ENCODE measurements around the gene ANKIB1.
"Not testable (repeated sequence)": the region's sequence is repeated elsewhere in the genome, so short reads cannot be mapped to it uniquely, and the experiment has no call there.

ANKIB1 gene

DNA sequence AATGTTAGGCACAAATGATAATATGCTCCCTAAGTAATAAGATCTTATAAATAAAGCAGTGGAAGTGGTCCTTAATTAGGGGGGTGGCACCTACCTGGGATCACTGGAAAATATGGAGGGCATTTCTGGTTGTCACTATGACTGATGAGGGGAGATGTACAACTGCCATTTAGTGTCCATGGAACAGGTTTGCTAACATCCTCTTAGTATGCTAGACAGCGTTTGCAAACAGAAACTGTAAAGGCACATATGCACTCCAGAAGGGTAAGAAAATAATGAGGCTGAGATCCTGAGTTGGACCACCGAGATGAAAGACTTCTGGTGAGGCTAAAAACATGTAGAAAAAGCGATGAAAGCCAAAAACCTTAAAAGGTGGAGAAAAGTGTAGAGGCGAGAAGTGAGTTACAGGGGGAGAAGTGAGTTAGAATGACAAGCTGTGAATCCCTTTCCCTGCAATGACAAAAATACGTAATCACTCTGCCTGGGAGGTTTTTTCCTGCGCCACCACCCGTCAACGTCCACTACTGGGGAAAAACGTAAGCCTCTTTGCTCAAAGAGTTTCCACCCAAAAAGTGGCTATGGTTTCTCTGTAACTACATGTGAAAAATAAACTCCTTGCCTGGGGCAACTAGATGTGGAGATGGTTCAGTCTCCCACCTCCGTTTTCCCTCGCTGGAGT is 827 bp upstream of the ANKIB1 start:
- no peaks in the 10 kb centered on the region for H3K27me3 ChIP-seq (ENCODE audit: control insufficient read depth, insufficient read depth, low read length)
- no peaks in the 10 kb centered on the region for H3K9me3 ChIP-seq (replicated peaks; ENCODE audit: low read length)
- peaks cover 23% of the 10 kb centered on the region for H3K4me1 ChIP-seq (ENCODE audit: control insufficient read depth, insufficient read depth, low read length)
- H3K9ac ChIP-seq (ENCODE audit: low read depth, low read length): peak overlapping the region; percentile 90
- peak overlapping the region; percentile 81 for H3K4me3 ChIP-seq (ENCODE audit: low read length)
- H3K36me3 ChIP-seq (ENCODE audit: insufficient read depth, low read length): peaks cover 5% of the 10 kb centered on the region
- peak overlapping the region; percentile 96 for H3K4me2 ChIP-seq (ENCODE audit: low read length)

DNA sequence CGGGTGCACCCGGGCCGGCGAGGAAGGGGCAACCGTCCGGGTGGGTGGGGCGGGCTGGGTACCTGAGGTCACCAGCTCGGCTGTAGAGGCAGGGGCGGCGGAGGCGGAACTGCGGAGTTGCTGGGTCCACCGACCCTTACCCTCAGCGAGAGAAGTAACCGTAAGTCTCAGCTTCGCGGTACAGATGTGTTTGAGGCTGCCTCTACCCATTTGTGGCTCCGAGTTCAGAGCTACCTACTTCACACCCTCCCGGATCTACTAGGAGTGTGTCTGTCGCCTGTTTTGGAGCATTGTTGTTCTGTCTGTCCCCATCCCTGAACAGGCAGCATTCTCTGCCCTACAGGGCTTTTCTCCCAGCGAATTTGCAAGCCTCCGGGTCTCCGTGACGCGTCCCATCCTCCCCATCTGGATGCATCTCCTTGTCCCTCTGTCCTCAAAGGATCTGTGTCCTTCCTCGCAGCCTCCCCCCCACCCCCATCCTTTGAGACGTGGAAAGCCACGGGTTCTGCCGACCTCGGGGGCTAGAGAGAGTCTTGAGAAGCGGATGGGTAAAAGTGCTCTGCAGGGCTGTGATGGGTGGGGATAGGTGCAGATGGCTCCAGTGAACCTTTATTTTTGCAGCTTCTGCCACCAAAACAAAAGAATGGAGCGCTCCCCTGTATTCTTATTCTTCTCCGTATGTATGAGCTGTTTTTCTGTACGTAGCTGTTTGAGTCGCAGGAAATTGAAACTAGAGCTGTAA is 757 bp downstream of the ANKIB1 start:
- Histone ChIP-seq H3K9ac (ENCODE audit: low read depth, low read length) (peak overlapping the region; percentile 90), H3K4me1 (ENCODE audit: control insufficient read depth, insufficient read depth, low read length) (peaks cover 23% of the 10 kb centered on the region), H3K4me2 (ENCODE audit: low read length) (peak overlapping the region; percentile 96), H3K9me3 (replicated peaks; ENCODE audit: low read length) (no peaks in the 10 kb centered on the region), H3K27me3 (ENCODE audit: control insufficient read depth, insufficient read depth, low read length) (no peaks in the 10 kb centered on the region), H3K4me3 (ENCODE audit: low read length) (peak overlapping the region; percentile 81), H3K36me3 (ENCODE audit: insufficient read depth, low read length) (peaks cover 4% of the 10 kb centered on the region)

DNA sequence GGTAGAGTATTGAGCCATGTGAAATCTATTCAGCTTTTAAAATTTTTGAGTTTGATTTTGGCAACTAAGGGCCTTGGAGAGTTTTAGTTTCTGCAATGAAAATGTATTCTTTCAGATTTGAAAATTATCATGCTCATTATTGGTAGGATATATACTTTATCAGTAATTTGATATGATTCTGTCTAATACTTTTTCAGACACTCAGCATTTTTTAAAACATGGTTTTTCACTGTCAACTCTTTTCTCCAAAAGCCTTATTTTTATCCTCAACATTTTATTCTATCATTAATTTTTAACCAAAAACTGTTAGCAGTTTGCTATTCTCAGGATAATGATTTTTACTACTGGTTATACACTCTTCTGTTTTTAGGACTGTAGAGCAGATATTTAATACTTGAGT is 4.8 kb downstream of the ANKIB1 start:
- Histone ChIP-seq H3K9ac (ENCODE audit: low read depth, low read length) (no peak overlapping the region), H3K4me2 (ENCODE audit: low read length) (no peak overlapping the region), H3K36me3 (ENCODE audit: insufficient read depth, low read length) (no peaks in the 10 kb centered on the region), H3K4me1 (ENCODE audit: control insufficient read depth, insufficient read depth, low read length) (peaks cover 18% of the 10 kb centered on the region), H3K9me3 (replicated peaks; ENCODE audit: low read length) (no peaks in the 10 kb centered on the region), H3K27me3 (ENCODE audit: control insufficient read depth, insufficient read depth, low read length) (no peaks in the 10 kb centered on the region), H3K4me3 (ENCODE audit: low read length) (no peak overlapping the region)

DNA sequence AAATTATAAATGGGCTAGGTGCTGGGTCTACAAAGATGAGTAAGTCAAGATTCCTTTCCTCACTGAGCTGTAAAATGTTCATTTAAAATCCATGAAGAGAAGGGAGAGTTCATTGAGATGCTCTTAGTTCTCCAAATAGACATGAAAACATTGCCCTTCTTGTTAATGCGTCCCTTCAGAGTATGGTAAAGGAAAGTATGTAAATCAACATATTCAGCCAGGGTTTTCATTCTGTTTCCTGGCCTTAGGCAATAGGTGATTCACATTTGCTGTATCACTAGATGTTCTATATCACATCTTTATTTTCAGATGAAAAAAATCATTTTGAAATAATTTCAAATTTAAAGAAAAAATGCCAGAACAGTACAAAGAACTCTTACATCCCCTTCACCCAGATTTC is 5.4 kb downstream of the ANKIB1 start:
- H3K27me3 ChIP-seq (ENCODE audit: control insufficient read depth, insufficient read depth, low read length): no peaks in the 10 kb centered on the region
- peaks cover 21% of the 10 kb centered on the region for H3K4me1 ChIP-seq (ENCODE audit: control insufficient read depth, insufficient read depth, low read length)
- H3K36me3 ChIP-seq (ENCODE audit: insufficient read depth, low read length): no peaks in the 10 kb centered on the region
- no peak overlapping the region for H3K4me3 ChIP-seq (ENCODE audit: low read length)
- no peak overlapping the region for H3K4me2 ChIP-seq (ENCODE audit: low read length)
- H3K9me3 ChIP-seq (replicated peaks; ENCODE audit: low read length): no peaks in the 10 kb centered on the region
- no peak overlapping the region for H3K9ac ChIP-seq (ENCODE audit: low read depth, low read length)

DNA sequence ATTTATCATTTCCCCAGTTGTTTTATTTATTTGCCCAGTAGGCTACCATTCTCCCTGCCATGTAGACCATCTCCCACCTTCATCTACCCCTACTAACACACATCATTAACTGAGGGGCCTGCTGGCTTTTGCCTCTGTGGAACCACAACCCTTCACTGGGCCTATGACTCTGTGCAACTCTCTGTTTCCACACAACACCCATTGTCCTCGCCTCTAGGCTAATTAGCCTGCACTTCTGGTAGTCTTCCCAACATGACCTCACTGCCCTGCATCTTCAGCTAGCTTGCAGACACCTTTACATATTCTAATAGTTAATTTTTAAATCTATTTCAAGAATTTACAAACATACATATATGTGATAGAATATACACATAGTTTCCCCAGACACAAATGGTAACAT is 7.5 kb downstream of the ANKIB1 start:
- H3K36me3 ChIP-seq (ENCODE audit: insufficient read depth, low read length): no peaks in the 10 kb centered on the region
- no peaks in the 10 kb centered on the region for H3K9me3 ChIP-seq (replicated peaks; ENCODE audit: low read length)
- H3K4me1 ChIP-seq (ENCODE audit: control insufficient read depth, insufficient read depth, low read length): peaks cover 11% of the 10 kb centered on the region
- no peak overlapping the region for H3K4me2 ChIP-seq (ENCODE audit: low read length)
- no peak overlapping the region for H3K9ac ChIP-seq (ENCODE audit: low read depth, low read length)
- H3K27me3 ChIP-seq (ENCODE audit: control insufficient read depth, insufficient read depth, low read length): no peaks in the 10 kb centered on the region
- no peak overlapping the region for H3K4me3 ChIP-seq (ENCODE audit: low read length)

DNA sequence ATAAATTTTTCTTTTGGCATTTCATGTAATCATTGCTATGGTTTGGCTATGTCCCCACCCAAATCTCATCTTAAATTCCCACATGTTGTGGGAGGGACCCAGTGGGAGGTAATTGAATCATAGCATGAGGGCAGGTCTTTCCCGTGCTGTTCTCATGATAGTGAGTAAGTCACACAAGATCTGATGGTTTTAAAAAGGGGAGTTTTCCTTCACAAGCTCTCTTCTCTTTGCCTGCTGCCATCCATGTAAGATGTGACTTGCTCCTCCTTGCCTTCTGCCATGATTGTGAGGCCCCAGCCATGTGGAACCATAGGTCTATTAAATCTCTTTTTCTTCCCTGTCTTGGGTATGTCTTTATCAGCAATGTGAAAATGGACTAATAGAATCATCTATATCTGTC is 9.0 kb downstream of the ANKIB1 start:
- H3K36me3 ChIP-seq (ENCODE audit: insufficient read depth, low read length): not testable (repeated sequence)

DNA sequence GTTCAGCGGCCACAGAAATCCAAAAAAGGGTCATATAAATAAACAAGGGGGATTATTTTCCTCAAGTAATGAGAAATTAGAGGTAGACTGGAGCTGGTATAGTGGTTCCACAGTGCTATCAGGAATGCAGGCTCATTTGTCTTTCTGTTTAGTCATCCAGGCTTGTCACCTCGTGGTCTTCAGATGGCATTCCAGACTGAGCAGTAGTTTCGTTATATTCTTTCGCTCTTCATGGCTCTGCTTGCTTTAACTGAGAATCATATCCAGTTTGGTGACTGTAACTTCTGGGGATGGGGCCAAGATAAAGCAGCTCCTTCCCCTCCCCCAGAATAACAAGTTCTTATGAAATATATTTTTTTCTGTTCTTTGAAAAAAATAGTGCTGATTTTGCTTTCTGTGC is 9.5 kb downstream of the ANKIB1 start:
- H3K4me3 ChIP-seq (ENCODE audit: low read length): peak overlapping the region; percentile 51
- peak overlapping the region; percentile 39 for H3K9ac ChIP-seq (ENCODE audit: low read depth, low read length)
- no peaks in the 10 kb centered on the region for H3K27me3 ChIP-seq (ENCODE audit: control insufficient read depth, insufficient read depth, low read length)
- no peaks in the 10 kb centered on the region for H3K36me3 ChIP-seq (ENCODE audit: insufficient read depth, low read length)
- H3K9me3 ChIP-seq (replicated peaks; ENCODE audit: low read length): no peaks in the 10 kb centered on the region
- H3K4me1 ChIP-seq (ENCODE audit: control insufficient read depth, insufficient read depth, low read length): peaks cover 12% of the 10 kb centered on the region
- H3K4me2 ChIP-seq (ENCODE audit: low read length): peak overlapping the region; percentile 71

More for the DNA sequence above, 9.0 kb downstream of the ANKIB1 start:
- H3K4me1 ChIP-seq (ENCODE audit: control insufficient read depth, insufficient read depth, low read length); H3K9me3 ChIP-seq (replicated peaks; ENCODE audit: low read length); H3K27me3 ChIP-seq (ENCODE audit: control insufficient read depth, insufficient read depth, low read length): not testable (repeated sequence)
- Histone ChIP-seq H3K9ac (ENCODE audit: low read depth, low read length) (peak overlapping the region; percentile 39), H3K4me2 (ENCODE audit: low read length) (peak overlapping the region; percentile 71), H3K4me3 (ENCODE audit: low read length) (peak overlapping the region; percentile 51)

DNA sequence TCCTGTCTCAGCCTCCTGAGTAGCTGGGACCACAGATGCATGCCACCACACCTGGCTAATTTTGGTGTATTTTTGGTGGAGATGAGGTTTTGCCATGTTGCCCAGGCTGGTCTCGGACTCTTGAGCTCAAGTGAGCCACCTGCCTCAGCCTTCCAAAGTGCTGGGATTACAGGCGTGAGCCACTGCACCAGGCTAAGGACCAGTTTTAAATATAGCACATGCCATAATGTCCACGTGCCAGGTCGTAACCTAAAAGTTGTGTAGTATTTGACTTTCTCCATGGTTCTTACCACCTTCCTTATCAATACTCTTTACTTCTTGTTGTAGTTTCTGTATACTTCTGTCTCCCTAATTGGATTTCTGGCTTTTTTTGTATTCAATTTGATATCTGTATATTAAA is 13.3 kb downstream of the ANKIB1 start:
- H3K4me1 ChIP-seq (ENCODE audit: control insufficient read depth, insufficient read depth, low read length): peaks cover 17% of the 10 kb centered on the region
- no peaks in the 10 kb centered on the region for H3K36me3 ChIP-seq (ENCODE audit: insufficient read depth, low read length)
- H3K9ac ChIP-seq (ENCODE audit: low read depth, low read length): no peak overlapping the region
- no peak overlapping the region for H3K4me2 ChIP-seq (ENCODE audit: low read length)
- H3K27me3 ChIP-seq (ENCODE audit: control insufficient read depth, insufficient read depth, low read length): no peaks in the 10 kb centered on the region
- no peaks in the 10 kb centered on the region for H3K9me3 ChIP-seq (replicated peaks; ENCODE audit: low read length)
- no peak overlapping the region for H3K4me3 ChIP-seq (ENCODE audit: low read length)

DNA sequence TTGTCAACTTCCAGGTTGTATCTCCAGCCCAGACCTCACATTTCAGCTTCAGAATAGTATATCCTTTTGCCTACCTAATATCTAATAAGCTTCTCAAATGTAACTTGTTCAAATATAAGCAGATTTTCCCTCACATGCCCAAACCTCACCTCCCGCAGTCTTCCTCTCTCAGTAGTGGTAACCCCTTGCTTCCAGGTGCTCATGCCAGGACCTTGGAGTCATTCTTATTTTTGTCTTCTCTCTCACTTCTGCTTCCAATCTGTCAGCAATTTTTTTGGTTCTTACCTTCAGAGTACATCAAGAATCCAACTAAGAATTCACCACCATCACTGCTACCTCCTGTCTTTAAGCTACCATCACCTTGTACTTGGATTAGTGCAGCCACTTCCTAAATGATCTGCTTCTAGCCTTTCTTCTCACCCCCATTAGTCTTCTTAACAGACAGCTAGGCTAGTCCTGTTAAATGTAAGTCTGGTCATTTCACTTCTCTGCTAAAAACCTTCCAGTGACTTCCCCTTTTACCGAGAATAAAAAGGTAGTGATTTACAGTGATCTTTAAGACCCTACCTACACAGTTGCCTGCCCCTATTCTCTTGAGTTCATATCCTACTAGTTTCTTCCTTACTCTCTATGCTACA is 14.0 kb downstream of the ANKIB1 start:
- Histone ChIP-seq H3K4me1 (ENCODE audit: control insufficient read depth, insufficient read depth, low read length) (peaks cover 17% of the 10 kb centered on the region), H3K36me3 (ENCODE audit: insufficient read depth, low read length) (no peaks in the 10 kb centered on the region), H3K9me3 (replicated peaks; ENCODE audit: low read length) (no peaks in the 10 kb centered on the region), H3K27me3 (ENCODE audit: control insufficient read depth, insufficient read depth, low read length) (no peaks in the 10 kb centered on the region), H3K9ac (ENCODE audit: low read depth, low read length) (no peak overlapping the region), H3K4me3 (ENCODE audit: low read length) (no peak overlapping the region), H3K4me2 (ENCODE audit: low read length) (no peak overlapping the region)

DNA sequence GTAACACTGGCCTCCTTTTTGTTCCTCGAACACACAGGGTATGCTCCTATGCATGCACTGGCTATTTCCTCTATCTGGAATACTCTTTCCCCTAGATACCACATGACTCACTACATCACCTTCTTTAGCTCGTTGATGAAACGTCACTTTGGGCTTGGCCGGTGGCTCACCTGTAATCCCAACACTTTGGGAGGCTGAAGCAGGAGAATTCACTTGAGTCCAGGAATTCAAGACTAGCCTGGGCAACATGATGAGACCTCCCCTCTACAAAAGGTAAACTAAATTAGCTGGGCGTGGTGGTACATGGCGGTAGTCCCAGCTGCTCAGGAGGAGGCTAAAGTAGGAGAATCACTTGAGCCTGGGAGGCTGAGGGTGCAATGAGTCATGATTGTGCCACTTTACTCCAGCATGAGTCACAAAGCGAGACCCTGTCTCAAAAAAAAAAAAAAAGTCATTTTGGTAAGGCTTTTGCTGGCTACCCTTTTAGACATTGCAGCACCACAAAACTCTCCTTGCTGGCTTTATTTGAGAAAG is 14.5 kb downstream of the ANKIB1 start:
- Histone ChIP-seq H3K4me3 (ENCODE audit: low read length) (no peak overlapping the region), H3K9ac (ENCODE audit: low read depth, low read length) (no peak overlapping the region), H3K9me3 (replicated peaks; ENCODE audit: low read length) (no peaks in the 10 kb centered on the region)

DNA sequence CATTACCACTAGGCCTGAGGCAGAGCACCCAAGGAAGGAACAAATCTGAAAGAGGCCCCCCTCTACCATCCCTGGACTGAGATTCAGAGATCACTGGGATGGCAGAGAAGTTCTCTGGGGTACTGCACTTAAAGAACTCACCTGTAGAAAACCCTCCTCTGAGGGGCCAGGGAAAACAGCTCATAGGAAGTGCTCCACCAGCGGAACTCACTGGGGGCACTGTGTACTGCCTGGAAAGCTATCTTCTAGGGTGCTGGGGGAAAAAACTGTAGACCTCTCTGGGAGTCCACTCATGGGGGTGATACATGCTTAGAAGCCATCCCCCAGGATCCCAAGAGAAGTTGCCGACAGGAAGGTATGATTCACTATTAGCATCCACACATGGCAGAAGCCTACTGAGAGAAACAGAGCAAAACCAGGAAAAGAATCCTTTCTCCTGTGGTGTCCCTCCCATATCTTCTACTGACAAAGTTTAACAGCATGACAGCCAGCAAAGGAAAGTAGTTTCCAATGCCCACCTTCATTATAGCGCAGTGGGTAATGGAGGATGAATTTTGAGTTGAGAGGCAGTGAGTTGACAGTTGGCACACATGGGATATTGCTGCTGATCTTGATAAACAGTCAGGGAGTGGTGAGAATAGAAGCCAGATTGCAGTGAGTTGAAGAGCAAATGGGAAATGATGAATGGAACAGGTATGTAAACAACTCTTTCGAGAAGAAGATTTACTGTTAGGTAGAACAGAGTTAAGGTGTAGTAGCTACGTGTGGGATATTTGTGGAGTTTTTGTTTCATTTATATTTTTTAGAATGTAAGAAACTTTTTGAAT is 20.9 kb downstream of the ANKIB1 start:
- Histone ChIP-seq H3K4me3 (ENCODE audit: low read length) (no peak overlapping the region), H3K27me3 (ENCODE audit: control insufficient read depth, insufficient read depth, low read length) (no peaks in the 10 kb centered on the region), H3K9ac (ENCODE audit: low read depth, low read length) (no peak overlapping the region), H3K36me3 (ENCODE audit: insufficient read depth, low read length) (peaks cover 3% of the 10 kb centered on the region), H3K4me1 (ENCODE audit: control insufficient read depth, insufficient read depth, low read length) (no peaks in the 10 kb centered on the region), H3K9me3 (replicated peaks; ENCODE audit: low read length) (no peaks in the 10 kb centered on the region), H3K4me2 (ENCODE audit: low read length) (no peak overlapping the region)

More for the DNA sequence above, 14.5 kb downstream of the ANKIB1 start:
- Histone ChIP-seq H3K36me3 (ENCODE audit: insufficient read depth, low read length) (no peaks in the 10 kb centered on the region), H3K27me3 (ENCODE audit: control insufficient read depth, insufficient read depth, low read length) (no peaks in the 10 kb centered on the region), H3K4me2 (ENCODE audit: low read length) (no peak overlapping the region), H3K4me1 (ENCODE audit: control insufficient read depth, insufficient read depth, low read length) (peaks cover 11% of the 10 kb centered on the region)

Measured in skeletal muscle satellite cell (primary cell).